Lower leg skin (tissue), 4 donors: ENCODE data around the gene ZNF862. TPM values are rescaled to one million over a fixed set of nuclear protein-coding genes. Genes with fewer than 3 reads are reported as not detected.

Experiments used
- DNase-seq, 2 donors: peaks; one replicate each; pipeline ENCODE4 v3.0.0-alpha.2; 2019; ENCODE audit warnings: low spot score in 2 of 2
- H3K4me3 ChIP-seq: fragments of 200-600 bp; sonication (generic); 2 replicates; pipeline ENCODE4 v1.5.1; 2017; ENCODE audit warnings: mild to moderate bottlenecking, low read depth; ENCODE audit not compliant: poor library complexity, severe bottlenecking
- CTCF ChIP-seq, 3 donors: fragments of 450-650 bp; IDR thresholded peaks; one replicate each; pipeline ENCODE4 v1.5.1; 2016; ENCODE audit warnings: antibody characterized with exemption in 3 of 3, mild to moderate bottlenecking in 3 of 3, moderate library complexity in 2 of 3
- POLR2A ChIP-seq, 2 donors: fragments of 450-650 bp; IDR thresholded peaks; one replicate each; pipeline ENCODE4 v1.6.1; 2016 to 2017; ENCODE audit warnings: antibody characterized with exemption in 2 of 2, mild to moderate bottlenecking in 1 of 2, moderate library complexity in 1 of 2
- WGBS, 2 donors: methylation state at CpG; one replicate each; pipeline ENCODE4 v1.1.5; 2018; 5-methylcytosine and 5-hydroxymethylcytosine counted together
- intact Hi-C: fragments of 100-400 bp; cut with DNase I; formaldehyde crosslinking; loops from one replicate; pipeline ENCODE4 v1.15.0; 2023; ENCODE audit warnings: low total_unique reads
- total RNA-seq, 4 donors: library from RNA; depleted of rRNA; stranded (reverse); fragments of >200 nt; gene quantifications; one replicate each; pipeline ENCODE4 v1.1.0, GENCODE V29; 2016

Gene ZNF862
- total RNA-seq, result 10 to 100 TPM; 12.8 to 34.3 (median 22.3) TPM

GRCh38 chr7:149838224-149838991, at the start of gene ZNF862:
ZNF862 (plus strand) TSS chr7:149838375; CDS start chr7:149838612, 237 bp downstream.
- DNase-seq, result peak; percentile 97 to 99
- intact Hi-C loops, result no loop called here
- TF ChIP-seq POLR2A (IDR thresholded peaks at IDR 0.05) (no peak), CTCF (IDR thresholded peaks at IDR 0.05) (no peak)
- H3K4me3 ChIP-seq, result peak within 1 kb of the TSS; percentile 92
- WGBS, 2 donors, result 1% methylated on average over 37 to 59 of the region's 86 CpGs

GRCh38 chr7:149789101-149789500, 49.1 kb upstream of the ZNF862 start:
- WGBS, 2 donors, result 80 to 89% methylated on average over 9 to 18 of the region's 19 CpGs
- intact Hi-C loops, result no loop called here
- no peak for DNase-seq
- no peak for TF ChIP-seq CTCF (IDR thresholded peaks at IDR 0.05)
- TF ChIP-seq POLR2A (IDR thresholded peaks at IDR 0.05), result no peak
- H3K4me3 ChIP-seq, result no peak overlapping the region

GRCh38 chr7:149790146-149790548, 48.0 kb upstream of the ZNF862 start:
- no peak overlapping the region for H3K4me3 ChIP-seq
- TF ChIP-seq POLR2A (IDR thresholded peaks at IDR 0.05), result no peak
- TF ChIP-seq CTCF (IDR thresholded peaks at IDR 0.05), result no peak
- intact Hi-C loops, result no loop called here
- 0 to 5% methylated on average over 2 to 51 of the region's 56 CpGs for WGBS, 2 donors
- no peak for DNase-seq

GRCh38 chr7:149790754-149791360, 47.3 kb upstream of the ZNF862 start:
- intact Hi-C loops, result no loop called here
- WGBS, 2 donors, result 87 to 88% methylated on average over 14 of the region's 14 CpGs
- TF ChIP-seq POLR2A (IDR thresholded peaks at IDR 0.05), result no peak
- TF ChIP-seq CTCF (IDR thresholded peaks at IDR 0.05), result no peak
- DNase-seq, result no peak
- H3K4me3 ChIP-seq, result no peak overlapping the region

GRCh38 chr7:149791411-149792219, 46.6 kb upstream of the ZNF862 start:
- no peak for DNase-seq
- H3K4me3 ChIP-seq, result no peak overlapping the region
- intact Hi-C loops, result no loop called here
- 90 to 91% methylated on average over 9 to 19 of the region's 21 CpGs for WGBS, 2 donors
- TF ChIP-seq CTCF (IDR thresholded peaks at IDR 0.05) (no peak), POLR2A (IDR thresholded peaks at IDR 0.05) (no peak)
